GM12801 (cell line): ENCODE results near the gene DUSP15.

Experiments
- CTCF ChIP-seq: IDR thresholded peaks from one replicate; pipeline ENCODE4 v1.5.1; 2011; ENCODE audit warnings: control low read depth; ENCODE audit not compliant: insufficient read length; ENCODE audit errors: extremely low read depth

The DUSP15 gene

GRCh38 chr20:31869673-31869941, 720 bp downstream of the DUSP15 start:
- TF ChIP-seq CTCF, result no peak

GRCh38 chr20:31868853-31869672, 1.3 kb downstream of the DUSP15 start:
- TF ChIP-seq CTCF, result no peak

GRCh38 chr20:31866221-31866620, 4.1 kb downstream of the DUSP15 start:
- no peak for TF ChIP-seq CTCF

- TF ChIP-seq CTCF, result no peak
These were observed 5.6 kb downstream of the DUSP15 start for GRCh38 chr20:31864521-31865400.

GRCh38 chr20:31863296-31864085, 6.8 kb downstream of the DUSP15 start:
- TF ChIP-seq CTCF, result no peak

- TF ChIP-seq CTCF, result no peak
These were observed 7.8 kb downstream of the DUSP15 start for GRCh38 chr20:31862506-31862905.

- TF ChIP-seq CTCF, result no peak
These were observed 8.2 kb downstream of the DUSP15 start for GRCh38 chr20:31862157-31862470.
